ENCODE results near the gene OR51M1.
"Not testable (repeated sequence)": the region's sequence is repeated elsewhere in the genome, so short reads cannot be mapped to it uniquely, and the experiment has no call there.

Gene OR51M1
- long read RNA-seq, result 0 reads

- DNase-seq (ENCODE audit: low read depth in 1 of 2, low spot score in 1 of 2), result no peak
- Histone ChIP-seq H3K4me3 (replicated peaks; ENCODE audit: insufficient read depth, low read length) (no peak within 1 kb of the TSS), H3K27me3 (ENCODE audit: insufficient read depth, poor library complexity, severe bottlenecking) (no peaks in the 10 kb centered on the region), H3K27ac (replicated peaks) (no peak within 1 kb of the TSS)
- TF ChIP-seq SPI1 (IDR thresholded peaks at IDR 0.05; ENCODE audit: borderline replicate concordance, low read depth), result no peak
- TF ChIP-seq REST (IDR thresholded peaks at IDR 0.05; ENCODE audit: insufficient replicate concordance, low read depth), result no peak
- no peak for TF ChIP-seq CTCF (IDR thresholded peaks at IDR 0.05; ENCODE audit: insufficient read depth, low read length)
- TF ChIP-seq GABPA (IDR thresholded peaks at IDR 0.05; ENCODE audit: low read depth), result no peak
- no peak for TF ChIP-seq POLR2AphosphoS5 (IDR thresholded peaks at IDR 0.05; ENCODE audit: low read depth)
Observed at GRCh38 chr11:5383576-5383975, at the start of gene OR51M1. Gene OR51M1 (plus strand): TSS chr11:5383812. CDS start chr11:5389399, 5,587 bp downstream.

GRCh38 chr11:5335170-5335569 is 48.4 kb upstream of the OR51M1 start:
- TF ChIP-seq REST (IDR thresholded peaks at IDR 0.05; ENCODE audit: insufficient replicate concordance, low read depth) (no peak), CTCF (IDR thresholded peaks at IDR 0.05; ENCODE audit: insufficient read depth, low read length) (no peak), GABPA (IDR thresholded peaks at IDR 0.05; ENCODE audit: low read depth) (no peak), SPI1 (IDR thresholded peaks at IDR 0.05; ENCODE audit: borderline replicate concordance, low read depth) (no peak)
- no peak for DNase-seq (ENCODE audit: low read depth in 1 of 2, low spot score in 1 of 2)

GRCh38 chr11:5336331-5336730 is 47.3 kb upstream of the OR51M1 start:
- DNase-seq (ENCODE audit: low read depth in 1 of 2, low spot score in 1 of 2), result no peak
- H3K4me3 ChIP-seq (replicated peaks; ENCODE audit: insufficient read depth, low read length), result no peak overlapping the region
- TF ChIP-seq POLR2AphosphoS5 (IDR thresholded peaks at IDR 0.05; ENCODE audit: low read depth), result no peak
- TF ChIP-seq REST (IDR thresholded peaks at IDR 0.05; ENCODE audit: insufficient replicate concordance, low read depth), result no peak
- no peak for TF ChIP-seq GABPA (IDR thresholded peaks at IDR 0.05; ENCODE audit: low read depth)
- TF ChIP-seq CTCF (IDR thresholded peaks at IDR 0.05; ENCODE audit: insufficient read depth, low read length), result no peak
- no peak for TF ChIP-seq SPI1 (IDR thresholded peaks at IDR 0.05; ENCODE audit: borderline replicate concordance, low read depth)
- H3K27ac ChIP-seq (replicated peaks), result no peak overlapping the region
- H3K27me3 ChIP-seq (ENCODE audit: insufficient read depth, poor library complexity, severe bottlenecking), result peaks cover 6% of the 10 kb centered on the region

More at GRCh38 chr11:5335170-5335569, 48.4 kb upstream of the OR51M1 start:
- H3K4me3 ChIP-seq (replicated peaks; ENCODE audit: insufficient read depth, low read length), result no peak overlapping the region
- no peak overlapping the region for H3K27ac ChIP-seq (replicated peaks)
- peaks cover 3% of the 10 kb centered on the region for H3K27me3 ChIP-seq (ENCODE audit: insufficient read depth, poor library complexity, severe bottlenecking)

- DNase-seq (ENCODE audit: low read depth in 1 of 2, low spot score in 1 of 2); H3K27me3 ChIP-seq (ENCODE audit: insufficient read depth, poor library complexity, severe bottlenecking); H3K27ac ChIP-seq (replicated peaks); H3K4me3 ChIP-seq (replicated peaks; ENCODE audit: insufficient read depth, low read length): not testable (repeated sequence)
Observed at GRCh38 chr11:5337253-5337652, 46.4 kb upstream of the OR51M1 start.

Measured in HL-60 (cell line).